GM04504 (cell line): Measurements from ENCODE around the gene OR52L1.

Experiments used
- DNase-seq: peaks from one replicate; pipeline ENCODE4 v3.0.0-alpha.2; 2012; ENCODE audit warnings: low read depth

Gene OR52L1

GRCh38 chr11:5940748-5941147 is 46.0 kb downstream of the OR52L1 start:
- no peak for DNase-seq

- no peak for DNase-seq
Measured at GRCh38 chr11:5938603-5938965, 48.2 kb downstream of the OR52L1 start.

GRCh38 chr11:5937868-5938602 is 48.8 kb downstream of the OR52L1 start:
- no peak for DNase-seq
